Measurements from ENCODE around the gene L3MBTL3.

DNA sequence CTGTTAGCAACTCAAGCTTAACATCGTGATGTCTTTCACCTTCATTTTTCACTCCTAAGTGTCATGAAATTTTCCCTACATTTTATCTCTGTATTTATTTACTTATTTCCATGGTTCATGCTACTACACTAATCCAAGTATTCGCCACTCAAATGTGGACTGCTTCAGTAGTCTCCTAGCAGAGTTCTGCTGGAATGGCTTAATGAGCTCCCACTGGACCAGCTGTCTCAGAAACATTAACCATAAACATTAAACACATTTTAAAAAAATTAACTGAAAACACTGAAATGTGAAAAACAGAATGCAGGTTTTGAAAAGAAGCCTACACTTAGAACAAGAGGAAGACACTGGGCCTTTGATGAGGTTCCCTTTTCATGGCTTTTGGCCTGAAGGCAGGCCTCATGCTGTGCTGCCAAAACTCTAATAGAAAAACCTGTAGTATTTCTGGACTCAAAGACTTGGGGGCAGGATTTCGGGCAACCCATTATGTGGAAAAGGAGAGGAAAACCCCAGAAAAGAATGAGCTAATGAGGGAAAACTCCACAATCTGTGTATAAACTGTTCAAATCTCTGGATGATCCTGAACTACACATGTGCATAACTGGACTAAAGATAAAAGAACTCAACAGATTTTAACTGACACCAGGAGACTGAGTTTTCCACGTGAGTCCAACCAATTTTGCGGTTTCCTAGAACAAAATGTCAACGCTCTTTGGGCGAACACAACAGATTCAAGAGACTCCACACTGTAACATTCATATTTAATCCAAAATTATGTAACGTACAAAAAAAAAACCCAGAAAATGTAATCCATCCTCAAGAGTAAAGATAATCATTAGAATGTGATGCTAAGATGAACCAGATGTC lies 171.4 kb downstream of the L3MBTL3 start:
- TF ChIP-seq, protein P1, sequence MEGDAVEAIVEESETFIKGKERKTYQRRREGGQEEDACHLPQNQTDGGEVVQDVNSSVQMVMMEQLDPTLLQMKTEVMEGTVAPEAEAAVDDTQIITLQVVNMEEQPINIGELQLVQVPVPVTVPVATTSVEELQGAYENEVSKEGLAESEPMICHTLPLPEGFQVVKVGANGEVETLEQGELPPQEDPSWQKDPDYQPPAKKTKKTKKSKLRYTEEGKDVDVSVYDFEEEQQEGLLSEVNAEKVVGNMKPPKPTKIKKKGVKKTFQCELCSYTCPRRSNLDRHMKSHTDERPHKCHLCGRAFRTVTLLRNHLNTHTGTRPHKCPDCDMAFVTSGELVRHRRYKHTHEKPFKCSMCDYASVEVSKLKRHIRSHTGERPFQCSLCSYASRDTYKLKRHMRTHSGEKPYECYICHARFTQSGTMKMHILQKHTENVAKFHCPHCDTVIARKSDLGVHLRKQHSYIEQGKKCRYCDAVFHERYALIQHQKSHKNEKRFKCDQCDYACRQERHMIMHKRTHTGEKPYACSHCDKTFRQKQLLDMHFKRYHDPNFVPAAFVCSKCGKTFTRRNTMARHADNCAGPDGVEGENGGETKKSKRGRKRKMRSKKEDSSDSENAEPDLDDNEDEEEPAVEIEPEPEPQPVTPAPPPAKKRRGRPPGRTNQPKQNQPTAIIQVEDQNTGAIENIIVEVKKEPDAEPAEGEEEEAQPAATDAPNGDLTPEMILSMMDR (conservative IDR thresholded peaks at IDR 0.05; ENCODE audit: low read depth, low read length) = no peak
- no peak for TF ChIP-seq EZH2 (IDR thresholded peaks at IDR 0.05; ENCODE audit: low read length, unreplicated experiment)
- TF ChIP-seq EZH2phosphoT487 (IDR thresholded peaks at IDR 0.05; ENCODE audit: borderline replicate concordance, low read length) = no peak
